ENCODE data around the gene PIAS4.

DNA sequence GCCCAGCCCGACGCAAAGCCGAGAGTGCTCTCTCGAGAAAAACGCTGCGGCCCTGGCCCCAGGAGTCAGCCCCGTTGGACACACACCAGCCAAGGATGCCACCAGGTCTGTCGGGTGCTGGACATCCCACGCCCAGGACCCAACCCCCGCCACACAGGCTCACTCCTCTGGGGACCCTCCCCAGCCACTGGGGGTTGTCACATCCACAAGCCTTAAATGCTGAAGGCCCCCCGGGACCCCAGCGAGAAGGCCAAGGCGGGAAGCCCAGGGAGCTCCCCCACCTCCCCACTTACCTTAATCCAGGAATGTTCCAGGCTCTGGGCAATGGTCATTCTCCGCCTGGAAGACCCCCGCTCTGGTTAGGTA lies 47.8 kb upstream of the PIAS4 start:
- TF ChIP-seq PCBP2 (optimal IDR thresholded peaks at IDR 0.05; ENCODE audit: low read depth, low read length, poor library complexity, severe bottlenecking) (no peak), ADNP (CRISPR knock-in tag; IDR thresholded peaks at IDR 0.05) (no peak), MAFF (IDR thresholded peaks at IDR 0.05; ENCODE audit: low read depth, low read length) (no peak), POLR2AphosphoS5 (IDR thresholded peaks at IDR 0.05; ENCODE audit: low read depth, low read length) (no peak), ATF3 (CRISPR knock-in tag; IDR thresholded peaks at IDR 0.05) (no peak), RFX5 (IDR thresholded peaks at IDR 0.05; ENCODE audit: low read depth, low read length) (no peak), JUND (CRISPR knock-in tag; IDR thresholded peaks at IDR 0.05) (no peak), SP1 (IDR thresholded peaks at IDR 0.05) (no peak), SP1 (CRISPR knock-in tag; IDR thresholded peaks at IDR 0.05) (no peak), HNRNPL (IDR thresholded peaks at IDR 0.05; ENCODE audit: low read depth, low read length) (no peak), BRF2 (CRISPR knock-in tag; IDR thresholded peaks at IDR 0.05) (no peak), USF2 (IDR thresholded peaks at IDR 0.05; ENCODE audit: low read depth, low read length) (no peak), USF2 (CRISPR knock-in tag; IDR thresholded peaks at IDR 0.05; ENCODE audit: borderline replicate concordance) (no peak)
- TF ChIP-seq, protein P1, sequence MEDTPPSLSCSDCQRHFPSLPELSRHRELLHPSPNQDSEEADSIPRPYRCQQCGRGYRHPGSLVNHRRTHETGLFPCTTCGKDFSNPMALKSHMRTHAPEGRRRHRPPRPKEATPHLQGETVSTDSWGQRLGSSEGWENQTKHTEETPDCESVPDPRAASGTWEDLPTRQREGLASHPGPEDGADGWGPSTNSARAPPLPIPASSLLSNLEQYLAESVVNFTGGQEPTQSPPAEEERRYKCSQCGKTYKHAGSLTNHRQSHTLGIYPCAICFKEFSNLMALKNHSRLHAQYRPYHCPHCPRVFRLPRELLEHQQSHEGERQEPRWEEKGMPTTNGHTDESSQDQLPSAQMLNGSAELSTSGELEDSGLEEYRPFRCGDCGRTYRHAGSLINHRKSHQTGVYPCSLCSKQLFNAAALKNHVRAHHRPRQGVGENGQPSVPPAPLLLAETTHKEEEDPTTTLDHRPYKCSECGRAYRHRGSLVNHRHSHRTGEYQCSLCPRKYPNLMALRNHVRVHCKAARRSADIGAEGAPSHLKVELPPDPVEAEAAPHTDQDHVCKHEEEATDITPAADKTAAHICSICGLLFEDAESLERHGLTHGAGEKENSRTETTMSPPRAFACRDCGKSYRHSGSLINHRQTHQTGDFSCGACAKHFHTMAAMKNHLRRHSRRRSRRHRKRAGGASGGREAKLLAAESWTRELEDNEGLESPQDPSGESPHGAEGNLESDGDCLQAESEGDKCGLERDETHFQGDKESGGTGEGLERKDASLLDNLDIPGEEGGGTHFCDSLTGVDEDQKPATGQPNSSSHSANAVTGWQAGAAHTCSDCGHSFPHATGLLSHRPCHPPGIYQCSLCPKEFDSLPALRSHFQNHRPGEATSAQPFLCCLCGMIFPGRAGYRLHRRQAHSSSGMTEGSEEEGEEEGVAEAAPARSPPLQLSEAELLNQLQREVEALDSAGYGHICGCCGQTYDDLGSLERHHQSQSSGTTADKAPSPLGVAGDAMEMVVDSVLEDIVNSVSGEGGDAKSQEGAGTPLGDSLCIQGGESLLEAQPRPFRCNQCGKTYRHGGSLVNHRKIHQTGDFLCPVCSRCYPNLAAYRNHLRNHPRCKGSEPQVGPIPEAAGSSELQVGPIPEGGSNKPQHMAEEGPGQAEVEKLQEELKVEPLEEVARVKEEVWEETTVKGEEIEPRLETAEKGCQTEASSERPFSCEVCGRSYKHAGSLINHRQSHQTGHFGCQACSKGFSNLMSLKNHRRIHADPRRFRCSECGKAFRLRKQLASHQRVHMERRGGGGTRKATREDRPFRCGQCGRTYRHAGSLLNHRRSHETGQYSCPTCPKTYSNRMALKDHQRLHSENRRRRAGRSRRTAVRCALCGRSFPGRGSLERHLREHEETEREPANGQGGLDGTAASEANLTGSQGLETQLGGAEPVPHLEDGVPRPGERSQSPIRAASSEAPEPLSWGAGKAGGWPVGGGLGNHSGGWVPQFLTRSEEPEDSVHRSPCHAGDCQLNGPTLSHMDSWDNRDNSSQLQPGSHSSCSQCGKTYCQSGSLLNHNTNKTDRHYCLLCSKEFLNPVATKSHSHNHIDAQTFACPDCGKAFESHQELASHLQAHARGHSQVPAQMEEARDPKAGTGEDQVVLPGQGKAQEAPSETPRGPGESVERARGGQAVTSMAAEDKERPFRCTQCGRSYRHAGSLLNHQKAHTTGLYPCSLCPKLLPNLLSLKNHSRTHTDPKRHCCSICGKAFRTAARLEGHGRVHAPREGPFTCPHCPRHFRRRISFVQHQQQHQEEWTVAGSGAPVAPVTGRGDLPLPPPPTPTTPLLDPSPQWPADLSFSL (CRISPR knock-in tag; IDR thresholded peaks at IDR 0.05), result no peak
- TF ChIP-seq, protein P2, sequence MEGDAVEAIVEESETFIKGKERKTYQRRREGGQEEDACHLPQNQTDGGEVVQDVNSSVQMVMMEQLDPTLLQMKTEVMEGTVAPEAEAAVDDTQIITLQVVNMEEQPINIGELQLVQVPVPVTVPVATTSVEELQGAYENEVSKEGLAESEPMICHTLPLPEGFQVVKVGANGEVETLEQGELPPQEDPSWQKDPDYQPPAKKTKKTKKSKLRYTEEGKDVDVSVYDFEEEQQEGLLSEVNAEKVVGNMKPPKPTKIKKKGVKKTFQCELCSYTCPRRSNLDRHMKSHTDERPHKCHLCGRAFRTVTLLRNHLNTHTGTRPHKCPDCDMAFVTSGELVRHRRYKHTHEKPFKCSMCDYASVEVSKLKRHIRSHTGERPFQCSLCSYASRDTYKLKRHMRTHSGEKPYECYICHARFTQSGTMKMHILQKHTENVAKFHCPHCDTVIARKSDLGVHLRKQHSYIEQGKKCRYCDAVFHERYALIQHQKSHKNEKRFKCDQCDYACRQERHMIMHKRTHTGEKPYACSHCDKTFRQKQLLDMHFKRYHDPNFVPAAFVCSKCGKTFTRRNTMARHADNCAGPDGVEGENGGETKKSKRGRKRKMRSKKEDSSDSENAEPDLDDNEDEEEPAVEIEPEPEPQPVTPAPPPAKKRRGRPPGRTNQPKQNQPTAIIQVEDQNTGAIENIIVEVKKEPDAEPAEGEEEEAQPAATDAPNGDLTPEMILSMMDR (CRISPR knock-in tag; IDR thresholded peaks at IDR 0.05), result no peak
- TF ChIP-seq, protein P3, sequence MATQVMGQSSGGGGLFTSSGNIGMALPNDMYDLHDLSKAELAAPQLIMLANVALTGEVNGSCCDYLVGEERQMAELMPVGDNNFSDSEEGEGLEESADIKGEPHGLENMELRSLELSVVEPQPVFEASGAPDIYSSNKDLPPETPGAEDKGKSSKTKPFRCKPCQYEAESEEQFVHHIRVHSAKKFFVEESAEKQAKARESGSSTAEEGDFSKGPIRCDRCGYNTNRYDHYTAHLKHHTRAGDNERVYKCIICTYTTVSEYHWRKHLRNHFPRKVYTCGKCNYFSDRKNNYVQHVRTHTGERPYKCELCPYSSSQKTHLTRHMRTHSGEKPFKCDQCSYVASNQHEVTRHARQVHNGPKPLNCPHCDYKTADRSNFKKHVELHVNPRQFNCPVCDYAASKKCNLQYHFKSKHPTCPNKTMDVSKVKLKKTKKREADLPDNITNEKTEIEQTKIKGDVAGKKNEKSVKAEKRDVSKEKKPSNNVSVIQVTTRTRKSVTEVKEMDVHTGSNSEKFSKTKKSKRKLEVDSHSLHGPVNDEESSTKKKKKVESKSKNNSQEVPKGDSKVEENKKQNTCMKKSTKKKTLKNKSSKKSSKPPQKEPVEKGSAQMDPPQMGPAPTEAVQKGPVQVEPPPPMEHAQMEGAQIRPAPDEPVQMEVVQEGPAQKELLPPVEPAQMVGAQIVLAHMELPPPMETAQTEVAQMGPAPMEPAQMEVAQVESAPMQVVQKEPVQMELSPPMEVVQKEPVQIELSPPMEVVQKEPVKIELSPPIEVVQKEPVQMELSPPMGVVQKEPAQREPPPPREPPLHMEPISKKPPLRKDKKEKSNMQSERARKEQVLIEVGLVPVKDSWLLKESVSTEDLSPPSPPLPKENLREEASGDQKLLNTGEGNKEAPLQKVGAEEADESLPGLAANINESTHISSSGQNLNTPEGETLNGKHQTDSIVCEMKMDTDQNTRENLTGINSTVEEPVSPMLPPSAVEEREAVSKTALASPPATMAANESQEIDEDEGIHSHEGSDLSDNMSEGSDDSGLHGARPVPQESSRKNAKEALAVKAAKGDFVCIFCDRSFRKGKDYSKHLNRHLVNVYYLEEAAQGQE (IDR thresholded peaks at IDR 0.05; ENCODE audit: borderline replicate concordance in 1 of 2, low read depth in 1 of 2, low read length in 2 of 2), result no peak

All from HepG2 (cell line).